ENCODE results near the gene TSPAN18.
A peak's percentile ranks its signal among the peaks of the same experiment; 100 is the strongest.

The TSPAN18 gene

DNA sequence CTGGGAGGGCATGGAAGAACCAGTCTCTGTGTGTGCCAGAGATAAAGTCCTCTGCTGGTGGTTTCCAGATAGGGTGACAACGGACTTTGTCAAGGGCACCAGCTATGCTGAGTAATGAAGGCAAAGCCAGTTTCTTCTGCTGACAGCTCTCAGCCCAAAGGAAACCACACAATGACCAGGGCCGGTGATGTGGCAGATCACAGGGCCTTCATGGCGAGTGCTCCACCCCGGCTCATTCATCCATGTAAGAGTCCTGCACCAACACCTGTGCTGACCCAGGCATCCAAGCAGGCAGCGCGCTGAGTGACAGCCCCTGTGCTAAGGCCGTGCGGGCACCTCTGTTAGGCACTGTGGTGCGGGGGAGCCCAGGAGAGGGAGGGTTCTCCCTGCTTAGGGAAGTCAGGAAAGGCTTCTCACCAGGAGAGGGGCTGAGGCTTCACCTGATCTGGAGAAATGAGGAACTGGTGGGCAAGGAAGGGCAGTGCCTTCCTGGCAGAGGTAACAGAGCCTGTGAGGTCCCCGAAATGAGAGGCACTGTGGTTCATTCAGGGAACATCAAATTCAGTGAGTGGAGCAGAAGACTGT, 190.1 kb downstream of the TSPAN18 start:
- DNase-seq (ENCODE audit: low spot score), result no peak

DNA sequence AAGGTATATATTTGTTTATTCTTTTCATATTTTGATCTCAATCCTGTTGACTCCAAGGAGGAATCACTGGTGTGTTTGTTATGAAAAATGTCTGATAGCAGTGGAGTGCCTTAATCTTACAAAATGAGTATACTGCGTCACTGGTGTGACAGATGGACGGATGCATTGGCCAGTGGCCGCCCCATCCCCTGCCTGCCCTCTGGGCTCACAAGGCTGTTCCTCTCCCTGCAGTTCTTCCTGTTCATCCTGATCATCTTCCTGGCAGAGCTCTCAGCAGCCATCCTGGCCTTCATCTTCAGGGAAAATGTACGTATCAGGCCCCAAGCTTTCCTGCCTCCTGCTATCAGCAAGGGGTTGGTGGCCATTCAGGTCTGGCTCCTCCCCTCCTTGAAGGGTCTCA, 191.0 kb downstream of the TSPAN18 start:
- no peak for DNase-seq (ENCODE audit: low spot score)

DNA sequence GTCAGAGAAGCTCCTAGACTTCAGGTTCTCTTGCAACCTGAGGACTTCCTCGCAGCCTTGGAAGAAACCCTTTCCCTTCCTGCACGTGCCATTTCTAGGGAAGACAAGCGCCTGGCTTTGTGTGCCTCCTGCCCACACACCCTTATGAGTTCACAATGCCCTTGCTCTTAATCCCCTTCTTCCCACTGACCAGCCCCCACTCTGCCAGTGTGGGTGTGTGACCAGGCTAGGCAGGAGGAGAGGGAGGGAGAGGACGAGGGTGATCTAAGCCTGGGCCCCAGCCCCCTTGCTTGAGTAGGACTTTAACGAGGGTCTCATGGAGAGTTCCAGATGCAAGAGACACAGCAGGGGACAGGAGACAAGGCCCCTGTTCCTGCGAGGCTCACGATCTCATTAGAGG, 193.7 kb downstream of the TSPAN18 start:
- no peak for DNase-seq (ENCODE audit: low spot score)

DNA sequence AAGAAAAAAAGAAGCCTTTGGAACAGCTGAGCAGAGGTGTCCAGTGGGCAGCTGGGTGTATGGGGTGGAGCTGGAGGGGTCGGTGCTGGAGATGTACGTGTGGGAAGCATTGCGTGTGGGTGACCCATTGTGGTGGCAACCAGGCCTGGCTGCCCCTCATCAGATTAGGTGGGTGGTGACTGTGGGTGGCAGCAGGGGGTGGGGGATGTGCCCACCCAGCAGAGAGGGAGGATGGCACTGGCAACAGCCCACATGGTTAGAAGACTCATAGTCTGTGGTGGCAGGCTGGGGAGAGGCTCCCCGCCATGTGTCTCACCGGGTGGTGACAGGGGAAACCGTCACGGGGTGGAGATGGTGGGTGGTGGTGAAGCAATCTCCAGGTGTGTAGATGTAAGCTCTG, 196.4 kb downstream of the TSPAN18 start:
- DNase-seq (ENCODE audit: low spot score), result no peak

DNA sequence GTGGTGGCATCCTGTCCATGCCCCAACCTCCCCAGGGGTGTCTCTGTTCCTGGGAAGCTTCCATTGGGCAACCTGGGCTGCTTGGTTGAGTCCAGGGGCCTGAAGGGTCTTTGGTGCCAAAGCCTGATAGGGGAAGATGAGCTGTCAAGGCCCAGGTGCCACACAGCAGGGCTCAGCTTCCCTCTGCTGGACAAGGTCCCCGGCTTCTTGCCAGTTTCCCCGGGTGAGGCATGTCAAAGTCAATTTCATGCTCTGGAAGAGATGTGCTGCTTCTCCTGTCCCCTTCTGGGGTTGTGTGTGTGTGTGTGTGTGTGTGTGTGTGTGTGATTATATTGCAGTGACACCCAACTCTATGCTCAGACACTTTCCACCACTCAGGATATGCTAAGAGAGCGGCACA, 197.0 kb downstream of the TSPAN18 start:
- DNase-seq (ENCODE audit: low spot score), result no peak

DNA sequence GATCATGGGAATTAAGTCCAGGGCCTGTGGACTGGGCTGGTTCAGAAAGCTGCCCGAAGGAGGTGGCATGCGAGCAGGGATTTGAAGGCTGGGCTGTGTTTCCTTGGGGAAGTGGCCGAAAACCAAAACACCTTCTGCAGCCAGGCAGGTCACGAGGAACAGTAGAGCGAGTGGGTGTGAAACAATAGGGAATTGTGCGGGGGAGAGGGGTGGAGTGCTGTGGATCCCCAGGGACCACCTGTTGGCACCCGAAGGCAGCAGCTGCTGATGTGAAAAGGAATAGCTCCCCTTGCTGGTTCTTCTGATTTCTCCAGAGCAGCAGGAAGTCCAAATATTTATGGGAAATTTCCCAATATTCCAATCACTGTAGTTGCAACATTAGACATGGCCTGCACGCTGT, 199.3 kb downstream of the TSPAN18 start:
- no peak for DNase-seq (ENCODE audit: low spot score)

DNA sequence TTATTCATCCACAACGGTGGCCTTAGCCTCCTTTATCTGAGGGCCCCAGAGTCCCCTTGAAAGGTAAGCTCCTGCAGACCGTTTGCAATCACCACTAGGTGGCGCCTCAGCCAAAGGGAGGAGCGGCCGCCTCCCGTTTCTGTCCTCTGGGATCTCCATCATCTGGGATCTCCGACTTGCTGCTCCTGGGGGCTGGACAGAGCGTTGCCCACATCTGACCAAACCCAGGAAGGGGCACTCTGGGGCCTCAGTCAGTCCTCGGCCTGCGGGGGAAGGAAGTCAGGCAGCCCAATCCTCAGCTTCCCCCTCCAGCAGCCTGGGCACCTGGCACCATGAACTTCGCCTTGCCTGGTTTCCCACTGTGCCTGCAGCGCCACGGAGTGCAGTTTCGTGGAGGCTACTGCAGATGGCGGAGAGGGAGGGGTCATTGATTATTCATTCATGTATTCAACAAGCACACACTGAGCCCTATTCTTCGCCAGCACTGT, 200.5 kb downstream of the TSPAN18 start:
- peak; percentile 63 for DNase-seq (ENCODE audit: low spot score)

DNA sequence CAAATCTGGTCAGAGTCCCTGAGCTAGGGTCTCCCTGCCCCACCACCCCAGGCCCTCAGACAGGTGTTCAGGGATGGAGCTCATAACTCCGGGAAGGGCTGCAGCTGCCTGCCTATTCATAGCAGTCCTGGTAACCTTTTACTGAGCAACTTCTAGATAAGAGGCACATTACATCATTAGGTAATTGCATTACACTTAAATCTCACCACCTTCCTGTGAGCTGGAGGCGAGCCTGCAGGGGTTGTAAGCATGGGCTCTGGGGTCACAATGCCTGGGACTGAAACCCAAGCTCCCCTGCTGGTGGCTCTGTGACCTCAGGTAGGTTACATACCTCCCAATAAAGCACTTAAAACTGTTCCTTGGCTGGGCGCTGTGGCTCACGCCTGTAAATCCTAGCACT, 201.4 kb downstream of the TSPAN18 start:
- no peak for DNase-seq (ENCODE audit: low spot score)

DNA sequence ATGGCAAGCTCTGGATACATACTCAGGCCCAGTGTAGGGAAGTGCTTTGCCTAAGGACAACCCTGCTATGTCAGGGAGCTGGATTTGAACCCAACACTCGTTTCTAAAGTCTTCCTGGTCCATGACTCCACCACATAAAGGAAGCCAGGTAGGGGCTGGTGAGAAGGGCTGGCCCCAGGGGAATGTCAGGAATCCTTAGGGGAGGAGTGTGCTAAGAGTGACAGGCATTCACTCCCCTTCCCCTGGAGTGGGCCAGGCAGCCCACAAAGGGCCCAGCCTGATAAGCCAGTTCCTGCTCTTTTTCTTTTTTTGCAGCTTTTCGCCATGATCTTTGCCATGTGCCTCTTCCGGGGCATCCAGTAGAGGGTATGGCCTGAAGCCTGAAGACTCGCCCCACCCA, 202.1 kb downstream of the TSPAN18 start:
- DNase-seq (ENCODE audit: low spot score), result no peak

DNA sequence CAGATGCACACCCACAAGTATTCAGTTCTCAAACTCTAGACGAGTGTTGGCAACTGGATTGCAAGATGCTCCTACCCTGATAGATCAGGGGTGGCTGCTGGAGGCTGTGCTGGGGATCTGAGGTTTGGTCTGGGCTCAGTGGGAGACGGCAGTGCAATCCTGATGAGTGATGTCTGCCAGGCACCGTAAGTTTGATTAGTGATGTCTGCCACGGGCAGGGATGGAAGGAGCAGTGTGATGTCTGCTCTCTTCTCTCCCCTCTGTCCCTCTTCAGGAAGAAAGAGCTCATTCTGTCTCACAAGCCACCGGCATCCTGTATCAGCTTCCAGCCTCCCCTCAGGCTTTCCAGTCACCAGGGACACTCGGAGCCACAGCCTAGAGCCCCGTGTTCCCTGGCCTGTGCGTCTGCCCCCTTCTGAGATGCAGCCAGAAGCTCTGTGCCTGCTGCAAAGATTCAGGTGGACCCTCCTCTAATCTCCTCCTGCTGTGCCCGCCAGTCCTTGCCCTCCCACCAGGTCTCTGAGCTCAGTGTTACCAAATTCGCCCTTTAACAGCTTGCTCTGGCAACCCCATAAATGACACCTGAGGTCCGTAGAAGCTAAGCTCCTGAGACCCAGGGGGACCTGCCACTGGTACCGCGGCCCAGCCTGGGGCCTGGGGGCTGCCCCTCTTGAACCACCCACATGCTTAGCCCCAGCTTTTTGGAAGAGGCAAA, 204.0 kb downstream of the TSPAN18 start:
- DNase-seq (ENCODE audit: low spot score), result no peak

DNA sequence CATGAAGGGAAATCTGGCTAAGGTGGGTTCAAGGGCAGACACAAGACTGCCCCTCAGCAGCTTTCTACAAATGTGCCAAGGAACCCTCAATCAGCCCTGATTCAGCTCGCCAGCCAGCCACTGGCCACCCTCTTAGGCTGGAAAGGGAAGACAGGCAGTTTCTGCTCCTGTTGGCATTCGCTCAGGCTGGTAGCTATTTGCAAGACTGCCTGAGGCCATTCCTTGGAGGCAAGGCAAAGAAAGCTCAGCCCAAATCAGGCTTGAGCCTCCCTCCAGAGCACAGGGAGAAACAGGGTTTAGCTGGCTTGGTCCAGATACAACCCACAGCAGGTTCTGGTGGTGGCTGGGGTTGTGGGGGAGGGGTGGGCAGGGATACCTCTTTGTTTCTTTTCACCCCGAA, 204.7 kb downstream of the TSPAN18 start:
- DNase-seq (ENCODE audit: low spot score), result no peak

DNA sequence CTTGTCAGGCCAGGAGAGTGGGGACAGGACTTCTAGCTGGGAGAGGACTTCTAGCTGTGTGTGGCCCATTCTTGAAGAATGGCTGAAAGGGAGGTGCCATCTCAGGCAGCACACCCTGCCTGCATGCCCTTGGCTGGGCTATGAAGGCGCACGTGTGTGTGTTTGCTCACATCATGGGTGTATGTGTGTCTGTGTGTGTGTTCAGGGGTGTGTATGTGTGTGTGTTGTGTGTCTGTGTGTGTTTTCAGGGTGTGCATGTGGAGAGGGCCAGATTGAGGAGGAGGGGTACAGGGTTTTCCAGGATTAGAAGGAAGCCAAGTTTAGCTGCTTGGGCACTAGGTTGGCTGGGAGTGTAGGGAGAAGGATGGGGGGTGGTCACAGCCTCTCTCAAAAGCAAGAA, 207.3 kb downstream of the TSPAN18 start:
- no peak for DNase-seq (ENCODE audit: low spot score)

DNA sequence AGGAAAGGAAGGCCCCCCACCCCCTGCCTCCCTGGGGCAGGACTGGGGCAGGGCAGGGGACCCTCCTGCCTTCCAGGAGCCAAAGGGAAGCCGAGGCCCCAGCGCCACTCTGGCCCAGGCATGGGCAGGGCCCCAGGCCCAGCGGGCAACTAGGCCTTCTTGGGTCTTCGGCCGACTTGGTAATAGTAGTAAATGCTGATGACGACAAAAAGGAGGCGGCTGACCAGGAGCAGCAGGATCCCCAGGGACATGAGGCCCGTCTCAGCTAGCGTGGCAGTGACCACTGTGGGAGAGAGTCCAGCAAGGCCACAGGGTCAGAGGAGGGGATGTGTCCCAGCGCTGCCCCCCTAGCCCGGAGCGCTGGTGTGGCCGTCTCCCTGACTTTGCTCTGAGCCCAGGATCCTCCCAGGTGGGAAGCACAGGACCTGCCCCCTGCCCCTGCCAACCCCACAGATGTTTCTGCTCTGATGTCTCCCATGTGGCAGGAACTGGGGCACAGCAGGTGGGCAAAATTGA, 208.0 kb downstream of the TSPAN18 start:
- DNase-seq (ENCODE audit: low spot score), result no peak

DNA sequence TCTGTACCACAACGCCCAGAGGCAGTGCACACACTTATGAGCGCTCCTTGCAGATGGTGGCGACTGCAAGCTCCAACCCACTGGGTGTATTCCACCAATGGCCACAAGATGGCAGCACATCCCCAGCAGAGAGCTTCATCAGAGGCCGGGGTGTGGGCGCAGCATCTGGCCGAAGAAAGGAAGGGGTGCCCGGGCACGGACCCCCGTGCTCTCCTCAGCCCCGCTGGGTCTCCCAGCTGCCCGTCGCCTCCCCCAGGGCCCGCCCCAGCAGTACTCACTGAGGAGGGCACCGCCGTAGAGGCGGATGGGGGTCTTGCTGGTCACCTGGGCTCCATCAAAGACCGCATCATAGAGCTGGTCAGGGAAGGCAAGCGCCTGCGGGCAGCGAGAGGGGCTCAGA, 209.8 kb downstream of the TSPAN18 start:
- DNase-seq (ENCODE audit: low spot score), result peak; percentile 73

DNA sequence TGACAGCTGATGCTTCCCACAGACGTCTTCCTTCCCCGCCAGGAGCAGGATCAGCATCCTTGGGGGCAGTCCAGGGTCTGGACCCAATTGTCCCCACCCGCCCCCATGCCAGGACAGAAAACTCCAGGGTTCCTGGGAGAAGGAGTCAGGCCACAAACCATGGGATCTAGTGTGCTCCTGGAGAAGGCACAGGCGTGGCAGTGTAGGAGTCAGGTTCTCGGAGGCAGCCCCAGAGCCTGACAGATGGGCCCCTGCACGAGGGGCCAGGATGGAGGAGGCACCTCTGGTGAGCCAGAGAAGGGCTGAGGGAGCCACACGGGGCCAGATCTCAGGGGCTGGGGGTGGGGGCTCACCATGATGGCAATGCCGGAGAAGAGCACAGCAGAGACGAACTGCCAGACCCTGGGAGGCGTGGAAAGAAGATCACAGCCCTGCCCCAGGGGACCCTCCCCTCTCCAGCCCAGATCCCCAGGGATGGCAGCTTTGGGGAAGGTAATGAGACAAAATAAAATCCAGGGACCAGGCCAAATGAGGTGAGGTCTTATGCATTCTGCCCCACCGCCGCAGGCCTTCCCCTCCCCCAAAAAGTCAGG, 210.3 kb downstream of the TSPAN18 start:
- no peak for DNase-seq (ENCODE audit: low spot score)

DNA sequence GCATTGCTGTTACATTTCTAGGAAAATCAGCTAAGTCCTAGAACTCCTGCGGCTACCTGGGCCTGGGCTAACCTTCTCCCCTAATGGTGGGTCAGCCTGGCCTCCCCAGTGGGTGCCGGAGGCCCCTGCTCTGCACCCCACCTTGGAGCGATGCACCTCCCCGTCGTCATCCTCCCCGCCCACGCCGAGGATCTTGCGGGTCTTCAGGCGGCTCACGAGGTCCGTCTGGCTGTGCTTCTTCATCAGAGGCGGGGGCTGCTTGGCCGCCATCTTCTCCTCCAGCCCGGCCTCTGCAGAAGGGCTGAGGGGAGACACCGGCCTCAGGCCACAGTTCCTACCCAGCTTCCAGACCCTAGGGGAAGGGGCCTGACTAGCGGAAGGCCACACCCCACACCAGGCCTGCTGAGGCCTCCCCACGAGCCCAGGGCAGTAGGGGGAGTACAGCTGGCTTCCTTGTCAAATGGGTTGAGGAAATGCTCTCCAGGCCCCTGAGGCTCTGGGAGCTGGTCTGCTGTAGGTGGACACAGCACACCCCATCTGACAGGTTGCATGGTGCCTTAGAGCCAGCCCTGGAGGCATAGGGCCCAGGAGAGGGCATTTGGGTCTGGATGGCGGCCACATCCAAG, 211.4 kb downstream of the TSPAN18 start:
- no peak for DNase-seq (ENCODE audit: low spot score)

DNA sequence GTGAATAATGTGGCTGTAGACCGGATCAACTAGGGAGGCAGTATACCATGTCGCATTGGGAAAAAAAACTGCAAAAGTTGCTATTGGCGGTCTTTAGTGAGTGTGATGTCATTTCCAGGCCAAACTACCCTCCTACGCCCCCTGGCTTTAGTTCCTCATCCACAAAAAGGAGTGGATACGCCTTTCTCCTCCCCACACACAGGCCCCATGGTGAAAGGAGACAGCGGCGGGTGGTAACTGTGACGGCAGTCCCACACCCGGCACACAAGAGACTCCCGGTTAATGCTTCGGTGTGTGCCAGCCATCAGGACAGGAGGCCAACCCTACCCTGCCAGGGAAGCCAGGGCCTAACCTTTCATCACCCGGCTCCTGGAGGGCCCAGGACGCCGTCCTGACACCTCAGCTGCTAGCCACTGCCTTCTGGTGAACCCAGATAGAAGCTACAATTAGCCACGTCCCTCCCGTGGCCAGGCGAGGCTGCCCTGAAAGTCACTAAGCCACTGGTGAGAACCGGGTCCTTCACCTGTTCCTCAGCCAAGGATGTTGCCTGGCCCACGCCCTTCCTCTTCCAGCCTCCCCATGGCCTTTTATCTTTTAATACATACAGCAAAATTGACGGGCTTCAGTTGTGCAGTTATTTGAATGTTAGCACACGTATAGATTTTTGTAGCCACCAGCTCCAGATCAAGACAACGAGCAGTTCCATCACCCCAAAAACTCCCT, 213.1 kb downstream of the TSPAN18 start:
- DNase-seq (ENCODE audit: low spot score), result no peak

DNA sequence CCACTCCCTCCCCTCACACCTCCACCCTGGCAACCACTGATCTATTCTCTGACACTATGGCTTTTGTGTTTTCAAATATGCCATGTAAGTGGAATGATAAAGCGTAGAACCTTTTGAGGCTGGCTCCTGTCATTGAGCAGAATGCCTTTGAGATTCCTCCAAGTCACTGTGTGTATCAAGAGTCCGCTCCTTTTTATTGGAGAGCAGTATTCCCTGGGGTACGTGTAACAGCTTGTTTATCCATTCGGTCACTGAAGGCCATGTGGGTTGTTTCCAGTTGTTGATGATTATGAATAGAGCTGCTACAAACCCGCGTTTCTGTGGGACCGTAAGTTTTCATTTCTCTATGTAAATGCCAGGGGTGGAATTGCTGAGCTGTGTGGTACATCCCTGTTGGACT, 213.6 kb downstream of the TSPAN18 start:
- no peak for DNase-seq (ENCODE audit: low spot score)

DNA sequence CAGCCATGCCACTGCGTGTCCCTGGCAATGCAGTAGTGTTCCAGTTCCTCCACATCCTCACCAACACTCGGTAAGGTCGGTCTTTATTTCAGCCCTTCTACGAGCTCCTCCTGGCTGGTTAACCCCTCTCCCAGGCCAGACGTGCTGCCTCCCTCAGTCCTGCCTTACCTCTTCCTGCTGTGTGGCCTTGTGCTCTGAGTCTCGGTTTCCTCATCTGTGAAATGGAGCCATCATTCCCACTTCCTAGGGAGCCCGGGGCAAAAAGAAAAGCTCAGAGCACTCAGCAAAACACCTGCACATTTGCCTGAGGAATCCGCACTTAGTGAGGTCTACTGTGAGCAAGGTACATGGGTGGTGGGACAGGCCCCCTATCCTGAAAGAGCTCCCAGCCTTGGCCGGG, 214.1 kb downstream of the TSPAN18 start:
- no peak for DNase-seq (ENCODE audit: low spot score)

DNA sequence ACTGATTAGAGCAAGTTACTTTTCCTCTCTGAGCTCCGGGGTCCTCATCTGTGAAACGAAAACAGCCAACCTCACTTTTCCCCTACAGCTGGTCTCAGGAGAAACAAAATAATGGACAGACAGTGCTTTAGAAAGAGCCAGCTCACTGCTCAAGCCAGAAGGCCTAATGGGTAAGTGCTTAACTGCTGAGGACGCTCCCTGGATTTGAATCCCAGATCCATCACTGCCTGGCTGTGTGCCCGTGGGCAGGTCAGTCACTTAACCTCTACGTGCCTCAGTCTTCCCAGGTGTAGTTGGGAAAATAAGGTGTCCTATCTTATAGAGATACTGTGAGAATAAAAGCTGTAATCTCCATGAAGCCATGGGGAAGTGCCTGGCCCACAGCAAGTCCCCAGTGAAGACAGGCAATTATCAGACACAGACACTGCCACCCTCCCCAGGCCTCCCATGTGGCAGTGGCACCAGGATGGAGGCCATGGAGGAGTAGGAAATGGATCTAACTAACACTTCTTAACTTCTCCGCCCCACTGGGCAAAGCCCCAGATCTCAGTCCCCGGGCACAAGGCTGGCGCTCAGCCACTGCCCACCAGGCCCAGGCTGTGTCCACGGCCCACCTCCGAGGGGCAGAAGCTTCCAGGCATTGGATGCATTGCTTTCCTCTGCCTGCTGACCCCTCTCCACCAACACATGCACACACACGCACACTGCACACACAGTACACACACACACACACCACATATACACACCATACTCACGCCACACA, 214.7 kb downstream of the TSPAN18 start:
- DNase-seq (ENCODE audit: low spot score), result no peak

Data from kidney capillary endothelial cell (primary cell).